Right lobe of liver (tissue), 6 donors: ENCODE data around the gene TPPP3. TPM values are rescaled to one million over a fixed set of nuclear protein-coding genes. Genes with fewer than 3 reads are reported as not detected.

ENCODE experiments used
- ATAC-seq, 4 donors: fragments of 200-7000 bp; cut with Tn5 transposase; one replicate each; pipeline ENCODE4 v1.9.1; 2020; ENCODE audit warnings: mild to moderate bottlenecking in 4 of 4, moderate library complexity in 4 of 4
- DNase-seq, 3 donors: peaks; one replicate each; pipeline ENCODE4 v3.0.0-alpha.2; 2020
- H3K27ac ChIP-seq, 3 donors: fragments of 200-600 bp; one replicate each; pipeline ENCODE4 v1.8.0; 2022
- H3K27me3 ChIP-seq, 2 donors: fragments of 200-600 bp; one replicate each; pipeline ENCODE4 v1.8.0; 2022
- H3K36me3 ChIP-seq, 4 donors: fragments of 200-600 bp; sonication (generic) in 1 of 4; one replicate each; pipeline versions ENCODE4 v1.5.1 to v1.8.0; 2017 to 2022; ENCODE audit warnings: control low read depth in 1 of 4
- H3K4me1 ChIP-seq, 4 donors: fragments of 200-600 bp; sonication (generic) in 1 of 4; one replicate each; pipeline versions ENCODE4 v1.5.1 to v1.8.0; 2017 to 2022; ENCODE audit warnings: control low read depth in 1 of 4
- H3K4me3 ChIP-seq, 3 donors: fragments of 200-600 bp; one replicate each; pipeline ENCODE4 v1.8.0; 2022
- H3K9me3 ChIP-seq, 4 donors: fragments of 200-600 bp; sonication (generic) in 1 of 4; one replicate each; pipeline versions ENCODE4 v1.5.1 to v1.8.0; 2017 to 2022; ENCODE audit warnings: control low read depth in 1 of 4
- CTCF ChIP-seq, 4 donors: fragments of 200-600 bp in 3 of 4; fragments of 450-650 bp in 1 of 4; IDR thresholded peaks; one replicate each; pipeline versions ENCODE4 v1.5.1 to v1.8.0; 2016 to 2022; ENCODE audit warnings: antibody characterized with exemption in 4 of 4, mild to moderate bottlenecking in 2 of 4
- POLR2A ChIP-seq: fragments of 450-650 bp; IDR thresholded peaks from one replicate; pipeline ENCODE4 v1.6.1; 2017; ENCODE audit warnings: antibody characterized with exemption, mild to moderate bottlenecking
- WGBS: methylation state at CpG from one replicate; pipeline ENCODE4 v1.1.6; 2018; ENCODE audit warnings: low coverage, low lambda C conversion rate; ENCODE audit not compliant: insufficient coverage; ENCODE audit errors: missing lambda C conversion rate; 5-methylcytosine and 5-hydroxymethylcytosine counted together
- intact Hi-C, 2 donors: fragments of 100-400 bp; cut with DNase I; formaldehyde crosslinking; loops; one replicate each; pipeline versions ENCODE4 v1.11.2 to v1.14.1; 2022
- total RNA-seq, 6 experiments: library from RNA; depleted of rRNA in 2 of 6; stranded (reverse); fragments of >200 nt in 2 of 6; fragmentation: NEBNext Ultra II Directional in 3 of 6; extraction: Animal tissue kit (Norgen Biotek cat#: 25700) in 3 of 6; gene quantifications; one replicate each; pipeline versions ENCODE4 v1.1.0 to v1.2.4, GENCODE V29; 2016 to 2023
- donor health status: DM: no; HTN: yes; CAD: no.
- donor health status: DM: no; HTN: no; CAD: no.
- donor health status: DM: no; HTN: no; CAD: no.
- donor health status: DM: no; HTN: yes; CAD: no.
- donor health status: DM: no; HTN: yes; CAD: no.

Gene TPPP3
- total RNA-seq, 6 experiments from 2014 or later = 0.24 to 0.65 (median 0.37) TPM; not detected in 1

GRCh38 chr16:67430977-67431774 is 37.9 kb upstream of the TPPP3 start, which contains the start of gene HSD11B2:
Gene HSD11B2, plus strand, starts transcription at chr16:67431121. Its CDS starts 128 bp downstream, at chr16:67431249.
- H3K36me3 ChIP-seq = no peaks in the 10 kb centered on the region
- peaks cover 0 to 34% (median 13%) of the 10 kb centered on the region in 4 donors for H3K4me1 ChIP-seq
- H3K4me3 ChIP-seq = peak within 1 kb of the TSS; percentile 26 to 53 (median 51)
- intact Hi-C loops = no loop called here
- peak in 1 of 4 donors; percentile 25 for TF ChIP-seq CTCF (IDR thresholded peaks at IDR 0.05)
- peak; percentile 24 for TF ChIP-seq POLR2A
- H3K27ac ChIP-seq = peak within 1 kb of the TSS; percentile 47 to 58 (median 51)
- H3K27me3 ChIP-seq = no peaks in the 10 kb centered on the region
- H3K9me3 ChIP-seq = no peaks in the 10 kb centered on the region
- peak; percentile 73 to 83 (median 80) for ATAC-seq
- 0% methylated on average over 10 of the region's 87 CpGs for WGBS
- peak; percentile 77 to 87 (median 87) for DNase-seq

- Histone ChIP-seq H3K36me3 (no peaks in the 10 kb centered on the region), H3K9me3 (no peaks in the 10 kb centered on the region), H3K27ac (peak overlapping the region; percentile 47 to 58 (median 51)), H3K4me1 (peaks cover 0 to 34% (median 13%) of the 10 kb centered on the region in 4 donors), H3K4me3 (peak overlapping the region; percentile 26 to 53 (median 51)), H3K27me3 (no peaks in the 10 kb centered on the region)
- ATAC-seq (peak; percentile 62 to 79 (median 74)), DNase-seq (peak in 2 of 3 donors; percentile 69 to 86)
- intact Hi-C loops = no loop called here
- no CpG with 5 or more reads among the region's 53 CpGs for WGBS
- peak in 1 of 4 donors; percentile 5 for TF ChIP-seq CTCF (IDR thresholded peaks at IDR 0.05)
- no peak for TF ChIP-seq POLR2A
Measured at GRCh38 chr16:67430504-67430976, 37.2 kb upstream of the TPPP3 start.

GRCh38 chr16:67429799-67430503 is 36.7 kb upstream of the TPPP3 start:
- DNase-seq = no peak
- Histone ChIP-seq H3K27ac (peak overlapping the region in 2 of 3 donors; percentile 51 to 58), H3K27me3 (no peaks in the 10 kb centered on the region), H3K4me1 (peaks cover 0 to 34% (median 13%) of the 10 kb centered on the region in 4 donors), H3K9me3 (no peaks in the 10 kb centered on the region), H3K4me3 (peak overlapping the region; percentile 26 to 53 (median 51)), H3K36me3 (no peaks in the 10 kb centered on the region)
- no peak for TF ChIP-seq CTCF (IDR thresholded peaks at IDR 0.05)
- TF ChIP-seq POLR2A = no peak
- intact Hi-C loops = loop anchor here (2.0 to 10.0 kb wide), 2 partner anchors 35 to 55 kb away; partner anchors contain the start of genes AGRP (in 1 of the 2) and ATP6V0D1 (in 1 of the 2)
- 0% methylated on average over 1 of the region's 13 CpGs for WGBS
- ATAC-seq = no peak

GRCh38 chr16:67429053-67429798 is 35.9 kb upstream of the TPPP3 start:
- H3K9me3 ChIP-seq = no peaks in the 10 kb centered on the region
- ATAC-seq = peak in 1 of 4 donors; percentile 3
- WGBS = 100% methylated on average over 1 of the region's 3 CpGs
- H3K36me3 ChIP-seq = no peaks in the 10 kb centered on the region
- no peak for DNase-seq
- no peak overlapping the region for H3K4me3 ChIP-seq
- intact Hi-C loops = loop anchor here (2.0 to 10.0 kb wide), 2 partner anchors 36 to 56 kb away; partner anchors contain the start of genes AGRP (in 1 of the 2) and ATP6V0D1 (in 1 of the 2)
- no peak for TF ChIP-seq CTCF (IDR thresholded peaks at IDR 0.05)
- TF ChIP-seq POLR2A = no peak
- H3K4me1 ChIP-seq = peaks cover 0 to 34% (median 13%) of the 10 kb centered on the region in 4 donors
- no peaks in the 10 kb centered on the region for H3K27me3 ChIP-seq
- H3K27ac ChIP-seq = no peak overlapping the region
